HG03432 (cell line): ENCODE data around the gene ZFAND6.
A peak's percentile ranks its signal among the peaks of the same experiment; 100 is the strongest.
"Not testable (repeated sequence)": the region's sequence is repeated elsewhere in the genome, so short reads cannot be mapped to it uniquely, and the experiment has no call there.

Experiments
- ATAC-seq: cut with Tn5 transposase; IDR thresholded peaks from one replicate; pipeline ENCODE4 v1.9.1; 2021; ENCODE audit warnings: mild to moderate bottlenecking, moderate library complexity; ENCODE audit not compliant: unreplicated experiment

The ZFAND6 gene

GRCh38 chr15:80058851-80059785 is at the start of gene ZFAND6:
TSS of gene ZFAND6 (plus strand) at chr15:80059676. CDS start at chr15:80120345, 60,669 bp downstream.
- peak; percentile 85 for ATAC-seq

DNA sequence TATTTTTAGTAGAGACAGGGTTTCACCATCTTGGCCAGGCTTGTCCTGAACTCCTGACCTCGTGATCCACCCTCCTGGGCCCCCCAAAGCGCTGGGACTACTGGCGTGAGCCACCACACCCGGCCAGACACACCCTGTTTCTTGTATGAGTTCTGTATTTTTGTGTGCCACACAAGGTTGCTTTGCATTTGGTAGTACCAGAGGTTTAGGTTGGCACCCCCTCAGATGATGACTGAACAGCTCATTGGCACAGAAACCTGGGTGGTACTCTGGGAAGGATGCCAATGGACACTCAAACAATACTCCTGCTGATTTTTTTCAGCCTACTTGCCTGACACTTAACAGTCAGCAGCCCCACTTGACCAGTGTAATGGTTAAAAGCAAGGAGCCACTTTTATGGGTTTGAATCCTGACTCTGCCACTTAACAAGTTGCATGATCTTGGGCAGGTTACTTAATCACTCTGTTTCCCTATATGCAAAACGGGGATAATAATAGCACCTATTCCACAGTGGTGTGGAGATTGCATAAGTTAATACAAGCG is 49.3 kb upstream of the ZFAND6 start:
- ATAC-seq, result peak; percentile 37

DNA sequence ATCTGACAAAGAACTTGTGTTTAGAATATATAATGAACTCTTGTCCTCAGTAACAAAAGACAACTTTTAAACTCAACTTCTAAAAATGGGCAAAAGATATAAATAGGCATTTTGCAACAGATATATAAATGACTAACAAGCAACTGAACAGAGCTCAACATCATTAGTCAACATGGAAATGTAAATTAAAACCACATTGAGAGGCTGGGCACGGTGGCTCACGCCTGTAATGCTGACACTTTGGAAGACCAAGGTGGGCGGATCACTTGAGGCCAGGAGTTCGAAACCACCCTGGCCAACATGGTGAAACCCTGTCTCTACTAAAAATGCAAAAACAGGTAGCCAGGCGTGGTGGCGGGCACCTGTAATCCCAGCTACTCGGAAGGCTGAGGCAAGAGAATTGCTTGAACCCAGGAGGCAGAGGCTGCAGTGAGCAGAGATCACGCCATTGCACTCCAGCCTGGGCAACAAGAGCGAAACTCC is 48.4 kb upstream of the ZFAND6 start:
- ATAC-seq, result peak; percentile 52

DNA sequence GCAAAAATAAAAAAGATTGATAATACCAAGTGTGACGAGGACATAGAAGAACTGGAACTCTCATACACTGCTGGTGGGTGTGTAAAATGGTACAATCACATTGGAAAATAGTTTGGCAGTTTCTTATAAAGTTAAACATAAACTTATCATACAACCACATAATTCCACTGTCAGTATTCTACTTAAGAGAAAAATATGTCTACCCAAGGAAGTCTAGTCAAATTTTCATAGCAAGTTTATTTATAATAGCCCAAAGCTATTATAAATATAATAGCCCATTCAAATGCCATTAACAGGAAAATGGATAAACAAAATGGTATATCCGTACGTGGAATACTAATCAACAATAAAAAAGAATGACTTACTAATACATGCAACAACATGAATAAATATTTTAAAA is 47.9 kb upstream of the ZFAND6 start:
- ATAC-seq, result no peak

- ATAC-seq, result no peak
Observed at GRCh38 chr15:80012060-80012726, 47.3 kb upstream of the ZFAND6 start.

DNA sequence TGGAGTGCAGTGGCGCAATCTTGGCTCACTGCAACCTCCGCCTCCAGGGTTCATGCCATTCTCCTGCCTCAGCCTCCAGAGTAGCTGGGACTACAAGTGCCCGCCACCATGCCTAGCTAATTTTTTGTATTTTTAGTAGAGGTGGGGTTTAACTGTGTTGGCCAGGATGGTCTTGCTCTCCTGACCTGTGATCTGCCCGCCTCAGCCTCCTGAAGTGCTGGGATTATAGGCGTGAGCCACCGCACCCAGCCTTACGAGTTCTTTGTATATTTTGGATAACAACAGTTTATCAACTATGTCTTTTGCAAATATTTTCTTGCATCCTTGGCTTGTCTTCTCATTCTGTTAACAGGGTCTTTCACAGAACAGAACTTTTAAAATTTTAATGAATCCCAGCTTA is 45.3 kb upstream of the ZFAND6 start:
- not testable (repeated sequence) for ATAC-seq

DNA sequence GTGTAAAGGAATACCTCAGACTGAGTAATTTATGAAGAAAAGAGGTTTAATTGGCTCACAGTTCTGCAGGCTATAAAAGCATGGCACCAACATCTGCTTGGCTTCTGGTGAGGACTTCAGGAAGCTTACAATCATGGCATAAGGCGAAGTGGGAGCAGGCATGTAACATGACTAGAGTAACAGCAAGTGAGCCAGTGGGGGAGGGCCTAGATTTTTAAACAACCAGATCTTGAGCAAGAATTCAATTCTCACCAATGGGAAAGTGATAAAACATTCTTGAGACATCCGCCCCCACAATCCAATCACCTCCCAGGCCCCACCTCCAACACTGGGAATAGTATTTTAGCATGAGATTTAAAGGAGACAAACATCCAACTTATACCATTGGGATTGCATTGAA is 44.3 kb upstream of the ZFAND6 start:
- no peak for ATAC-seq

GRCh38 chr15:80016506-80016905 is 43.0 kb upstream of the ZFAND6 start:
- ATAC-seq, result not testable (repeated sequence)

- not testable (repeated sequence) for ATAC-seq
Observed at GRCh38 chr15:80017139-80017538, 42.3 kb upstream of the ZFAND6 start.

- no peak for ATAC-seq
Observed at GRCh38 chr15:80019168-80019745, 40.2 kb upstream of the ZFAND6 start.

DNA sequence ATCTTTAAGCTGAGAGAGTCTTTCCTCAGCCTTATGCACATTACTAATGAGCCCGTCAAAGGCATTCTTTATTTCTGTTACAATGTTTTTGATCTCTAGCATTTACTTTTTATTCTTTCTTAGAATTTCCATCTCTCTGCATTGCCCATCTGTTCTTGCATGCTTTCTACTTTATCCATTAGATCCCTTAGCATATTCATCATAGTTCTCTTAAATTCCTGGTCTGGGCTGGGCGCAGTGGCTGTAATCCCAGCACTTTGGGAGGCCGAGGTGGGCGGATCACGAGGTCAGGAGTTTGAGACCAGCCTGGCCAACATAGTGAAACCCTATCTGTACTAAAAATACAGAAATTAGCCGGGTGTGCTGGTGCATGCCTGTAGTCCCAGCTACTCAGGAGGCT is 39.3 kb upstream of the ZFAND6 start:
- not testable (repeated sequence) for ATAC-seq

GRCh38 chr15:80020731-80021130 is 38.7 kb upstream of the ZFAND6 start:
- no peak for ATAC-seq

- no peak for ATAC-seq
Observed at GRCh38 chr15:80026310-80026709, 33.2 kb upstream of the ZFAND6 start.

DNA sequence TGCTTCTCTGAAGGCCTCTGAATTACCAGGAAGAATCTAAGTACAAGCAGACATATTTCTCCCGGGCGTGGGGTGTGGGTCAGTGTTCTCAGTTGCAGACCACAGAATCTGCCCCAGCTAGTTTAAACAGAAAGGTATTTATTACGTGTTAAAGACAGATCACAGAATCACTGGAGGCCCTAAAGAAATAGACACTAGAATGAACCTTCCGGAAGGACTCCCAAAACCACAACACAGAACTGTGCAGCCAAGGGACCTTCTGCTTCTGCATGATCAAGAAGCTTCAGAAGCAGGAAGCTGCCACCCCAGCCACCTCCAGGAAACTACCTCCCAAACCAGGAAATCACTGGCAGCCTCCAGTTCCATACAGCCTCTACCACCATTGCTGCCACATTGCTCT is 32.7 kb upstream of the ZFAND6 start:
- ATAC-seq, result no peak

DNA sequence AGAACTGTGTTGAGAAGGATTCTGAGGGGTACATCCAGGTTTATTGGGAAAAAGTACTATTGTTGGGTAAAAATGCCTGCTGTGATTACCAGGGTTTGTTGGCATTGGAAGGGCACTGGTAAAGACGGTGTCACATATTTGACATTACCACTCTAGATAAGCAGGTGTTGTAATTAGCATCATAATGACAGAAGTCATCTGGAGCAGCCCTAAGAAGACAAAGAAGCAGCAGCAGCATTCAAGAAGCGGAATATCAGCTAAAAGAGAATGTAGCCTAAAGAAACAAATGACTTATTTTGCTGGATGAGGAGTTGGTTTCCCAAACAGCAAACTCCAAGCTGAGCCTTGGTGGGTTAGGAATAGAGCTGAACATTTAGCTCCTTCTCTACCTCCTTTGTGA is 30.5 kb upstream of the ZFAND6 start:
- no peak for ATAC-seq

DNA sequence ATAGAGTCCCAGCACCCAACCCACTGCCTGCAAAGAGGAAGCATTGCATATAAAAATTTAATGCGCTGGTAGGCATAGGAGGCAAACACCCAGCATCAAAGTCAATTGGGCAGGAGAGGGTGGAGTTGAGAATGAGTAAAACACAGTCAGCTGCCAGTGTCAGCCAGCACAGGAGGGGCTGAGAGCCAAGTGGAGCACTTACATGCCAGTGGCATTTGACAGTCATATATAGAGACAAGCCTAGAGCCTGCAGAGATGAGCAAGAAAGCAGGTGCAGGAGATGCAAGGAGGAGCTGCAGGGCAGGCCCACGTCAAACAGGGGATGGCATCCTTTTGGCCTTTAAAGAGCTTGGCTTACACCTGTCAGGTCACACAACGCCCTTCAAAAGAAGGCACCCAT is 27.6 kb upstream of the ZFAND6 start:
- no peak for ATAC-seq

GRCh38 chr15:80034629-80035028 is 24.8 kb upstream of the ZFAND6 start:
- no peak for ATAC-seq

DNA sequence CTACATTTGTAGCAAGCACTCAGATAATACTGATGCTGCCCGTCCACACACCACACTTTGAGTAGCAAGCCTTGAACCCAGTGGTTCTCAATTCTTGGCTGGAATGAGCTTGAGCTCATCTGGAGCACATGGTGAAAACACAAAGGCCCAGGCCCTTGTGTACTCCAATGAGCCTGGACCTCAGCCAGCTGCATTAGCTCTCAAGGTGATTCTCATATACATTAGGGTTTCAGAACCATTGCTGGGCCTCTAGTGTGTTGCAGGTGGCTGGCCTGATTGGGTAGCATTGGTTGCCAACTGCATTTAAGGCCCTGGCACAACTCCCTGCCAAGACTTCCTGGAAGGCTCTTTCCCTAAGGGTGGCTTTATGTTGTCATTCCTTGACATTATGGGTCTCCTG is 23.4 kb upstream of the ZFAND6 start:
- ATAC-seq, result no peak

GRCh38 chr15:80041494-80042253 is 17.8 kb upstream of the ZFAND6 start:
- ATAC-seq, result no peak

DNA sequence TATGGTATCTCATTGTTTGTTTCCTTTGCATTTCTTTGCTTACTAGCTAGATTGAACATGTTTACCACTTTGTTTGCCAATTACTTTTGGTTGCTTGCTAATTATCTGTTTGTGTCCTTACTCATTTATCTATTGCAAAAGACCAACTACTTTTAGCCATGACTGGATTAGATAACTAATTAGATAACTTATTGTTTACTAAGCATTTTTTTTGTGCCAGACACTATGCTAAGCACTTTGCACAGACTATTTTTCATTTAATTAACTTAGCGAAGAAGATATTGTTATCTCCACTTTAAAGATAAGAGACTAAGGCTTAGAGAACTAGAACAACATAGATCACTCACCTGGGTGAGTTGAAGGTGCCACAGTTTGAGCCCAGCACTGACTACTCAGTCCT is 16.9 kb upstream of the ZFAND6 start:
- no peak for ATAC-seq

DNA sequence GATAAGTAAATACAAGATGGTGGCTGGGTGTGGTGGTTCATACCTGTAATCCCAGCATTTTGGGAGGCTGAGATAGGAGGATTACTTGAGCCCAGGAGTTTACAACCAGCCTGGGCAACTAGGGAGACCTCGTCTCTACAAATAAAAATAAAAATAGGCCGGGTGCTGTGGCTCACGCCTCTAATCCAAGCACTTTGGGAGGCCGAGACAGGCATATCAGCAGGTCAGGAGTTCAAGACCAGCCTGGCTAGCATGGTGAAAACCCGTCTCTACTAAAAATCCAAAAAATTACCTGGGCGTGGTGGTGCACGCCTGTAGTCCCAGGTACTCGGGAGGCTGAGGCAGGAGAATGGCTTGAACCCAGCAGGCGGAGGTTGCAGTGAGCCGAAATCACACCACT is 14.3 kb upstream of the ZFAND6 start:
- ATAC-seq, result not testable (repeated sequence)
